HG02852 (cell line): Measurements from ENCODE around the gene RCL1.
"Not testable (repeated sequence)": the region's sequence is repeated elsewhere in the genome, so short reads cannot be mapped to it uniquely, and the experiment has no call there.

Source experiments
- ATAC-seq: cut with Tn5 transposase; IDR thresholded peaks from one replicate; pipeline ENCODE4 v1.9.1; 2021; ENCODE audit warnings: mild to moderate bottlenecking, moderate library complexity; ENCODE audit not compliant: unreplicated experiment

The RCL1 gene, protein sequence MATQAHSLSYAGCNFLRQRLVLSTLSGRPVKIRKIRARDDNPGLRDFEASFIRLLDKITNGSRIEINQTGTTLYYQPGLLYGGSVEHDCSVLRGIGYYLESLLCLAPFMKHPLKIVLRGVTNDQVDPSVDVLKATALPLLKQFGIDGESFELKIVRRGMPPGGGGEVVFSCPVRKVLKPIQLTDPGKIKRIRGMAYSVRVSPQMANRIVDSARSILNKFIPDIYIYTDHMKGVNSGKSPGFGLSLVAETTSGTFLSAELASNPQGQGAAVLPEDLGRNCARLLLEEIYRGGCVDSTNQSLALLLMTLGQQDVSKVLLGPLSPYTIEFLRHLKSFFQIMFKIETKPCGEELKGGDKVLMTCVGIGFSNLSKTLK

DNA sequence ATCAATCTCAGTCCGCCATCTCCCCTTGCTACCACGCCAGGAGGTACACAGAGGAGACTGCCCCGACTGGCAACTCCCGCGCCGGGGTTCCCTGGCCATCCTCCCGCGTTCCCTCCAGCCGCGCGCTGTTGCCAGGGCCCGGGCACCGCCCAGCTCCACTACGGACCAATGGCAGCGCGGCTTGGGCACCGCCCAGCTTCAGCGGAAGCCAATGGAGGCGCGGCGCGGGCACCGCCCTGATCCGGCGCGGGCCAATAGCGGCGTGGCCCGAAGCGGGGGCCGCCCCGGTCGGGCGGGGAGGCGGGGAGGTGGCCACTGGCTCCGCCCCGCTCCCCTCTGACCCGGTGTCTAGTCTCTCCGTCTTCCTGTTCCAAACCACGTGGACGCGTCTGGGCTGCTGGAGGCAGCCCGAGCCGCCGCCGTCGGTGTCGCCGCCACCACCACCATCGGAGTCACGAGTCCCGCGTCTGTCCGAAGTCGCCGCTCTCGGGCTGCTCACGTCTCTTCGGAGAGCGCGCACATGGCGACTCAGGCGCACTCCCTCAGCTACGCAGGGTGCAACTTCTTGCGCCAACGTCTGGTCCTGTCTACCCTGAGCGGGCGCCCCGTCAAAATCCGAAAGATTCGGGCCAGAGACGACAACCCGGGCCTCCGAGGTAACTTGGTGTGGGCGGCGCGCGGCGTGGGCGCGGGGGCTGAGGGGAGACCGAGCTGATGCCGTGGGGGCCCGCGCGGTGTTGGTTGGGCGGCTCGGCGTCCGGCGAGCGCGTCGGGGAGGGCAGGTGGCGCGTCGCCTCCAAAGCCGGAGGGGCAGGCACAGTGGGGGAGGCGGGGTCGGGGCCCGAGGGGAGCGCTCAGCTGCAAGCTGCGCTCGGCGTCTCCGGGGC is at the start of gene RCL1:
Gene RCL1 (plus strand): TSS at position 373 of the 887 bp plus-strand sequence. CDS start 148 bp downstream, at position 521.
- ATAC-seq: peak; percentile 94

DNA sequence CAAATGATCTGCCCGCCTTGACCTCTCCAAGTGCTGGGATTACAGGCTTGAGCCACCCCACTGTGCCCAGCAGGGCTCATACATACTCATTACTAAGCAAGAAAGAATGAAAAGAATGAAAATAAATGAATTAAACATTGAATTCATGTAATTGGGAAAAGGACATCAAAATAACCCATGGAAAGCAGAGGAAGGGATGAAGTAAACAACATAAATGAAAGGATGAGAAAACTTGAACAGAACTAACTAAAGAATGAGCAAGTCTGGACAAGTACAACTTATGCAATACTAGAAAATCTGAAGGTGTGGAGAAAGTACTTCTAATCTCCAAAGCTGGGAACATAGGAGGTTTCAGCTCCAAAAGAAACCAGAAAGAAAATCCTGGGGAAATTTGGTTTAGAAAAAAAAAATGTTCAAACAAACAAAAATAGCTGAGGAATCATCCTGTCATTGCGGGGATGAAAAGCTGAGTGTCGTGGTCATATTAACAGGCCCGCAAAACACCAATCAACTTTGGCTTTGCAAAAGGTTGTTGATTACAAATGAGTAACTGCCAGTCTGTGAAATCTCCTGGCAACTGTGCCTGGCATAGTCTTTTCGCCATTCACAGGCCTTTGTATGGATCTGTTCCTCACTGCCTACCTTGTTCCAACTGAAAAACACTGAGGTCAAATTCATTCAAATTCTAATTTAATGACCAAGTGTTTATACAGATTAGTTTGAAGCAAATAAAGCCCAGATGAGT is 49.4 kb upstream of the RCL1 start:
- ATAC-seq: no peak

DNA sequence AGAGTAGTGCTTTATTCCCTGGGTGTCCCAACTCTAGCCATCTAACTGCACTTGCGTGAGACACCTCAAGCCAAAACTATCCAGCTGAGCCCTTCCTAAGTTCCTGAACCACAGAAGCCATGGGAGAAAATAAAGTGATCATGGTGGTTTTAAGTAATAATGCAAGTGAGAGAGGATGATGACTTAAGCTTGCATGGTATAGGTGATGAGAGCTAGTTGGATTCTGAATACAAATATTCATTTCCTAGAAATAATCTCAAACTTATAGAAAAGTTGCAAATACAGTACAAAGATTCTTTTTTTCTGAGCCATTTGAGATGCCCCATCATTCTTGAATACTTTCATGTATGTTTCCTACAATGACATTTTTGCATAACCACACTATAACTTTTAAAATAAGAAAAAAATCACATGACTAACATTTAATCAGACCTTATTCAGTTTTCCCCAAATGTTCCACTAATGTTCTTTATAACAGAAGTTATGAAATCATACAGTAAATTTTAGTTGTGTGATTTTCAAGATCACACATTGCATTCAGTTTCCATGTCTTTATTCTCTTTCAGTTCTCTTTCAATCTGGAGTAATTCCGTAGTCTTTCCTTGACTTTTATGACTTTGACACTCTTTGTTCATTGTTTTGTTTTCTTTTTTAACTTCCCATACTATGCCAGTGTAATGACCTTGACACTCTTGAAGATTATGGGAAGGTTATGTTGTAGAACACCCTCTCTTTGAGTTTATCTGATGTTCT is 46.3 kb upstream of the RCL1 start:
- ATAC-seq: no peak

DNA sequence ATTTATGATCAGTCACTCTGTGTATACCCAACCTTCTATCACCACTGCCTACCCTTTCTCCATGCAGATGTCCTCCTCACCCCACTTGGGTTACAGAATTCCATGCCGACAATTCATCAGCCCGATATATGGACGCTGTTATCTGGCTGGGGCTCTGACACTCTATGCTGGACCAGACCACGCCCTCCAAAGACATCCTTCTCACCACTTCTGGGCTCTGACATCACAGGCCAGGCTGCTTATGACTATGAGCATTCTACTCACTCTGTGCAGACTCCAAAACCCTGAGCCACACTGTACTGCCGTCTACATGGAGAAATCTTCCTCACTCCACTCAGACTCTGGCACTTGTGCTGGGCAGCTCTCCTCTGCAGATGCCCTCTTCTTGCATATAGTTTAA is 44.1 kb upstream of the RCL1 start:
- ATAC-seq: no peak

DNA sequence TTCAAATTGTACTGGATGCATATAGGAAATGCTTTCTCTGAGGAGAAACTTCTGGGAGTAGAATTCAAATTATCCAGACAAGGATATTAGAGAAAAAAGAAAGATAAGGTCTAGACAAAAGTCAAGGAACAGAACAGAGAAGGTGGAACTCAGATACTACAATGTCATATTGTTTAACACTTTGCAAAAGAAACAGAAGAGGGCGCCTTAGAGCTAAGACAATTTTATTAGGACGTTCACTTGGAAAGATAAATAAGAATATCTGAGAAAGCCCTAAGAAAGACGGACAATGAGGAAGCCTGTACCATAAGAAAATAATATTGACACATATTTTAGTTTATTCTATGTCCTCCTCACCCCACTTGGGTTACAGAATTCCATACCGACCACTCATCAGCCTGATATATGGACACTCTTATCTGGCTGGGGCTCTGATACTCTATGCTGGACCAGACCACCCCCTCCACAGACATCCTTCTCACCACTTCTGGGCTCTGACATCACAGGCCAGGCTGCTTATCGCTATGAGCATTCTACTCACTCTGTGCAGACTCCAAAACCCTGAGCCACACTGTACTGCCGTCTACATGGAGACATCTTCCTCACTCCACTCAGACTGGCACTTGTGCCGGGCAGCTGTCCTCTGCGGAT is 42.6 kb upstream of the RCL1 start:
- ATAC-seq: no peak

DNA sequence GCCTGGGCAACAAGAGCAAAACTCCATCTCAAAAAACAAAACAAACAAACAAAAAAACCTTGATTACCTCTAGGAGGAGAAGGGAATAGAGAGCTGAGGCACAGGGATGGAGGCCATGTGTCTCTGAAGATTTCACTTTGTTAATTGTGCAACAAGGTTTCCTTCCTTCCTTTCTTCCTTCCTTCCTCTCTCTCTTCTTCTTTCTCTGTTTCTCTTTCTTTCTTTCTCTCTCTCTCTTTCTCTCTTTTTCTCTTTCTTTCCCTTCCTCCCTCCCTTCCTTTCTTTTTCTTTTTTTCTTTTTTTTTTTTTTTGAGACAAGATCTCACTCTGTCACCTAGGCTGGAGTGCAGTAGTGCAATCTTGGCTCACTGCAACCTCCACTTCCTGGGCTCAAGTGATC is 38.2 kb upstream of the RCL1 start:
- ATAC-seq: not testable (repeated sequence)

DNA sequence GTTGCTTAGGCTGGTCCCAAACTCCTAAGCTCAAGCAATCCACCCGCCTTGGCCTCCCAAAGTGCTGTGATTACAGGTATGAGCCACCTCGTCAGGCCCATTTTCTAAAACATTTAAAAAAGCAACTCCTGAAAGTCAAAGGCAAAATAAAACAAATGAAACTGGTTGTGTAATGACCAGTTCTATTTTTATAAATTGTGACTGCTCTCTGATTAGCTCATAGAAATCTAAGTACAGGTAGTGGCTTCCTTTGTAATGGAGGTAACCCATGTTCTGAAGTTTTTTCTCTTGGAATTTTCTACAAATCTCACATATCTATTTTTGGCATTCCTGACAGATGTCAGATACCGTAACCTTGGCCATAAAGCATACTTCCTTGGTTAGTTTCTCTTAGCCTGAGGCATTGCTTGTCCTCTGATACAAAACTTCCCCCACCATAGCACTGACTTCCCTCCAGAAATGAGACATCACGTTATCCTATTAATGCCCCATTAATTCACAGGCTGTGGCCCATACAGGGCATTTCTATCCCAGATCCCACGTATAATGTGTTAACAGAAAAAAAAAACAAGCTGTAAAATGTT is 37.6 kb upstream of the RCL1 start:
- ATAC-seq: no peak

DNA sequence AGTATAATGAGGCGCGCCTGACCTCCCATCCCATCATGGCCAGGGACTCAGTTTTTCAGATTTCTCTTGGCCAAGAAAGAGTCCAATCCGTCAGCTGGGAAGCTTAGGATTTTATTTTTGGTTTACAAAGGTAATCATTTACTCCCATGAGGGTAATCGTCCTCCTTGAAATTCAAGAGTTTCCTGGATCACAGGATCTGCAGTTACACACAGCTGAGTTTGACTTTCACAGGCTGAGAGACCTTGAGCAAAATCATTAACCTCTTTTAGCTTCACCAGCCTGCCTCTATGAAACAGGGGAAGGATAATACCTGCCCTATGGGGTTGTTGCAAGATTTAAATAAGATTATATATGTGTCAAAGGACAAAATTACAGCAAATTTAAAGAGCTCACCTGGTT is 36.3 kb upstream of the RCL1 start:
- no peak for ATAC-seq

DNA sequence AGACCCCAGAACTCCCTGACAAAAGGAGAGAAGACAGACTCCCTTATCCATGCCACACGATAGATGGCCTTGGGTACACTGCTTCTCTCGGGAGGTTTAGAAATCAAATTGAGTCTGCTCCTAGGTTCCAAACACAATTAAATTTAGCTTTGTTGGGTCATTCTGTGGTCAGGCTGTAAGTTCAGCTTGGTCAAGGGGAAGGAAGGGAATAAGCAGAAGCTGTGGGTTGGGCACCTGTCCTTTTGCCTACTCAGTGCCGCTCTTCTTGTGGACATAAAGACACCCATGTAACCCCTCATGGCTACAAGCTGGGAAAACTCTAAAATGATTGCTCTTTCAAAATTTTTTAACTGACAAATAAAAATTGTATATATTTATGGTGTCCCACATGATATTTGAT is 32.6 kb upstream of the RCL1 start:
- ATAC-seq: no peak

DNA sequence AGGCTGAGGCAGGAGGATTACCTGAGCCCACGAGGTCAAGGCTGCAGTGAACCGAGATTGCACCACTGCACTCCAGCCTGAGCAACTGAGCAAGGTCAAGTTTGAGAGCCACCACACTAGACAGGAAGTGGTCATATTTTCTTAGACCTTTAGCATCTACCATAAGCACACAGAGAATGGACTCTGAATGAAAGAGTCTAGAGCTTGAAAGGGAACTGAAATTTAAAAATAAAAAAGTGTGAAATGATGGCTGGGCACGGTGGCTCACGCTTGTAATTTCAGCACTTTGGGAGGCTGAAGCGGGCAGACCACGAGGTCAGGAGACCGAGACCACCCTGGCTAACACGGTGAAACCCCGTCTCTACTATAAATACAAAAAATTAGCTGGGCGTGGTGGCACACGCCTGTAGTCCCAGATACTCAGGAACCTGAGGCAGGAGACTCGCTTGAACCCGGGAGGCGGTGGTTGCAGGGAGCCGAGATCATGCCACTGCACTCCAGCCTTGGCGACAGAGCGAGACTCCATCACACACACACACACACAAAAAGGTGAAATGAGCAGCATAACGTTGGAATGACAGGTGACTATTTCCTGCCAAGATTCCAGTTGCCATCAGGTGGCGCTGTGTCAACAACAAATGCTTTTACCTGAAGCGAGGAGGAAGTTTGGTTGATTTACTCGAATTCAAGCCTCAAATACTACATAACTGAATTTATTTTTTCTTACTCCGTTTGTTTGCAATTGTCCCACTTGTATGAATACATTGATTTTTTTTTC is 30.4 kb upstream of the RCL1 start:
- peak; percentile 79 for ATAC-seq

DNA sequence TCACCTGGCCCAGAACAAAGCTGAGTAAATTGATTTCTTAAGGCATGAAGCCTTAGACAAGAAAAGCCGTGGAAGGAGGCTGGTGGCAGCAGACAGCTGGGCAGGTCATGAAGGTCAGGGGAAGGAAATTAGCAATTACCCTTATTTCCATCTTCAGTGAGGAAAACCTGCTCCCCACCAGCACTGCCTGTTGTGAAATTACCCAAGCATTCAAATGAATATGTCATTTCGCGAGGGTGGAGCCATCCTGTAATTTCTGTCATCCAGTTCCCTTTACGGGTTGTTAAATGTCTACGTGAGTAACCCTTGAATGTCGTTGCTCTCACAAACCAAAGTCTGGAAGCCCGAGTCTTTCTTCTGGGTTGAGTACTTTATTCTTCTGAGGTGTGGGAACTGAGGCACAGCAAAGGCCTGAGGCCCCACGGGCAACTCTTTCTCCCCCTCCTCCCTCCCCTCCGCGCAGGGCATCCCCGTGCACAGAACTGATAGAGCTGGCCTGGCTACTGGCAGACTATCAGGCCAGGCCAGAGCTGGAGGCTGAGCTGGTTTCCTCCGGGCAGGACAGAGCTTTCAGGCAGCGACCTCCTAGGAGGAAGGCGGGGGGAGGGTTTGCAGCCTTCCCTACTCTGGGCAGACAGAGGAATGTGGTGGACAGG is 29.7 kb upstream of the RCL1 start:
- ATAC-seq: no peak

DNA sequence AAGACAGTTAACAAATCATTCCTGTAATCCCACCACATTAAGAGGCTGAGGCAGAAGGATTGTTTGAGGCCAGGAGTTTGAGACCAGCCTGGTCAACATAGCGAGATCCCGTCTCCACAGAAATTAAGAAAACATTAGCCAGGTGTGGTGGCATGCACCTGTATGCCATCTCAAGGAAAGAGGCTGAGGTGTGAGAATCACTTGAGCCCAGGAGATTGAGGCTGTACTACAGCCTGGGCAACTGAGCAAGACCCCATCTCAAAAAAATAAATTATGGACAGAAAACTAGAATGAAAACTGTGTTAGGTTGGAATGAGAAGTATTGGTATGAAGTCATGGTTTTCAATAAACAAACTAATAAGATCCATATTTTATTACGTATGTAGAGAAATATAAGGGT is 28.7 kb upstream of the RCL1 start:
- ATAC-seq: no peak

DNA sequence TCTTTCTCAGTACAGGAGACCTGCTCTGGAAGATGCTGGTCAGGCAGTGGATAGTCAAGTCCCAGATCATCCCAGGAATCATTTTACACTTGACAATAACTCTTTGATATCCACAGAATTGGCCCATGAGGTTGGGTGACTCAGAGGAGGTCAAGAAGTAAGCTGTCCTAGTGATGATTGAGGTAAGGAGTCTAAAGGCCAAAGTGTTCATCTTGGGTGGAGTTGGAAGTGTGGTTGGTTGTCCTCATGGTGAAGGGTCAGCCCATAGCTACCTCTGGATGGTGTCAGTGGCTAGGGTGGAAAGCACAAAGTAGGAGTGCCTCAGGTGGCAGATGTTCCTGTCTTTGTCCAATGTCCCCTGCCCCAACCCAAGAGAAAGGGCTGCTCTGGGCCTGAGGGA is 24.1 kb upstream of the RCL1 start:
- no peak for ATAC-seq

DNA sequence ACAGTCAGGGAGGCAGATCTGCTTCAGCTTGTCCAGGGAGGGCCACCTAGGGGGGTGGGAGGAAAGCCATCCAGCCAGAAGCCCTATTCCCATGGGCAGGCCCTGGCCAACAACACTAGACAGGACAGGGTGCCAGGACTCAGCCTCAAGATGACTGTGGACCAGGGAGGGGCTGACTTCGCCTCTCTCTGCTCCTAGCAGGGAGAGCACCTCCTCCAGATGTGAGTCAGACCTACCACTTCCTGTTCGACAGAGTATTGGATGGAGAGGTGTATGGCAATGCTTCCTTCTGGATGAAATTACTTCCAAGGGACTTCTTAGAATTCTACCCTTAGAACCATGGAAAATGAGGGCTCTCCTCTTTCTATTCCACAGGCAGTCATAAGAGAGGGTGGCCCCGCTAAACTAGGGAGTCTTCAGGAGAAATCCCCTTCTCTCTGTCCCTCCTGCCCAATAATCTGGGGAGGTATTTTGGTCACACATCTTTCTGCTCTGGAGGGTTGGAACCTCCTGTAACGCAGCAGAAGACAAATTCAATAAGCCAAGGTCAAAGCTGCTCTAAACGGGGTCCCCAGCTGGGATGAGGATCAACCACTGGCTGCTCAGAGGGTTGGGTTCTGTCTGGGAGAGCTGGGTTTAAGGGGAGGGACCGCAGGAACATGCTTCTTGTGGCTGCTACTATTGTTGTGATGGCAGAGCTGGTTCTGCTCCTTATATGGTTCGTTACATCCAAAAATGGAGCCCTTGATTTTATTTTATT is 23.2 kb upstream of the RCL1 start:
- no peak for ATAC-seq

DNA sequence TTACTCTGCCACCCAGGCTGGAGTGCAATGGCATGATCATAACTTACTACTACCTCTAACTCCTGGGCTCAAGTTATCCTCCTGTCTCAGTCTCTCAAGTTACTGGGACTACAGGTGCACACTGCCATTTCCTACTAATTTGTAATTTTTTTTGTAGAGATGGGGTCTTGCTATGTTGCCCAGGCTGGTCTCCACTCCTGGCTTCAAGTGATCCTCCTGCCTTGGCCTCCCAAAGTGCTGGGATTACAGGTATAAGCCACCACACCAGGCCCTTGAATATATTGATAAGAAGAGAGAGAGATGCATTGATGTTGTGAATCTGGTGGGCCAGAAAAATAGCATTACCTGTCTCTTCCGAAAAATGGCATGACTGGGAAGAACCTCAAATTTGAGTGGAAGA is 21.0 kb upstream of the RCL1 start:
- ATAC-seq: no peak

DNA sequence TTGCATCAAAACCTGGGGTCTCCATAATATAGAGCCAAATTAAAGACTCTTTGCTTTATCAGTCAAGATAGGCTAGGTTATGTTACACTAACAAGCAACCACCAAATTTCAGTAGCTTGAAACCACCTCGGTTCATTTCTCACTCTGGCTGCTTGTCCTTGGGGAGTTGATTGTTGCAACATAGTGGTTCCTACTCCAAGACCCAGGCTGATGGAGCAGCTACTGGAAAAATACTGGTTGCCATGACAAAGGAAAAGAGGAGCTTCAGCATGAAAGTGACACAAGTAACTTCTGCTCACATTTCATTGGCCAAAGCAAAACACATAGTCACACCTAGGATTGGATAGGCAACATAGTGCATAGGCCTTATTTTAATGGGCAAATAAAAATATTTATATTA is 18.5 kb upstream of the RCL1 start:
- no peak for ATAC-seq

DNA sequence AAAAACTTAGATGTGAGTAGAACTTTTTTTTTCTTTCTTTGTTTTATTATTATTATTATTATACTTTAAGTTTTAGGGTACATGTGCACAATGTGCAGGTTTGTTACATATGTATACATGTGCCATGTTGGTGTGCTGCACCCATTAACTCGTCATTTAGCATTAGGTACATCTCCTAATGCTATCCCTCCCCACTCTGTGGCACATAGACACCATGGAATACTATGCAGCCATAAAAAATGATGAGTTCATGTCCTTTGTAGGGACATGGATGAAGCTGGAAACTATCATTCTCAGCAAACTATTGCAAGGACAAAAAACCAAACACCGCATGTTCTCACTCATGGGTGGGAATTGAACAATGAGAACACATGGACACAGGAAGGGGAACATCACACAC is 17.8 kb upstream of the RCL1 start:
- ATAC-seq: not testable (repeated sequence)

DNA sequence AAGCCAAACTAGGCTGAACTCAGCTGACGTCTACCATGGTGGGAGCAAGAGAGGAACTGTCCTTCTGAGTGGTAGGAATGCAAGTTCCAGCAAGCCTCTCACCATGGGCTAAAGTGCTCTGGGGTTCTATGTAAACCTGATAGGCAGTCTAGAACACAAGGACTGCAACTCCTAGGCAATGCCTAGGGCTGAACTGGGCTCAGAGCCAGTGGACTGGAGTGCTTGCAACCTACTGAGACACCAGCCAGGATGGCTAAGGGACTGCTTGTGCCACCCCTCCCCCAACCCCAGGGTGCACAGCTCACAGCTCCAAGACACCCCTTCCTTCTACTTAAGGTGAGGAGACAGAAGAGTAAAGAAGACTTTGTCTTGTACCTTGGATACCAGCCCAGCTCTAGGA is 12.1 kb upstream of the RCL1 start:
- no peak for ATAC-seq
